K562 (cell line): ENCODE data around the gene CUTA. TPM values are rescaled to one million over a fixed set of nuclear protein-coding genes. Genes with fewer than 3 reads are reported as not detected.

Experiments used
- COPS2 ChIP-seq: fragments of 450-650 bp; conservative IDR thresholded peaks from 2 replicates; pipeline ENCODE4 v1.6.1; 2016; ENCODE audit warnings: mild to moderate bottlenecking, moderate library complexity
- MIER1 ChIP-seq: fragments of 450-650 bp; IDR thresholded peaks from 2 replicates; pipeline ENCODE4 v1.6.1; 2016; ENCODE audit warnings: antibody characterized with exemption, mild to moderate bottlenecking, low read depth
- SMARCE1 ChIP-seq: fragments of 450-650 bp; IDR thresholded peaks from 2 replicates; pipeline ENCODE4 v1.7.1; 2016; ENCODE audit warnings: mild to moderate bottlenecking
- TFE3 ChIP-seq: fragments of 450-650 bp; formaldehyde crosslinking; IDR thresholded peaks from 2 replicates; pipeline ENCODE4 v1.4.0; 2020; ENCODE audit warnings: mild to moderate bottlenecking, mixed read lengths
- THRB ChIP-seq: fragments of 450-650 bp; formaldehyde crosslinking; conservative IDR thresholded peaks from 2 replicates; pipeline ENCODE4 v1.4.0; 2022; ENCODE audit warnings: mild to moderate bottlenecking, missing genetic modification characterization
- TSC22D4 ChIP-seq: fragments of 450-650 bp; IDR thresholded peaks from 2 replicates; pipeline ENCODE4 v1.6.1; 2016; ENCODE audit warnings: missing genetic modification characterization, missing biosample characterization, control low read depth
- polyA plus RNA-seq, 8 experiments: library from polyadenylated mRNA; depleted of rRNA in 4 of 8; stranded (reverse) in 5 of 8; unstranded in 3 of 8; fragments of >200 nt; fragmentation: Nextera tagmentation in 2 of 8; fragmentation: Illumina TruSeq in 1 of 8; extraction: Ambion mirVana in 2 of 8; extraction: Trizol in 1 of 8; gene quantifications; 2 replicates each; pipeline versions ENCODE4 v1.2.1 to v1.2.3, GENCODE V29; 2011 to 2014; ENCODE audit warnings: inconsistent platforms in 1 of 8, missing spikeins in 1 of 8
- total RNA-seq, 7 experiments: library from RNA; depleted of rRNA in 6 of 7; stranded (reverse); fragments of >200 nt in 6 of 7; fragmentation: Illumina TruSeq in 2 of 7; extraction: Trizol in 2 of 7; gene quantifications; 2 replicates each; pipeline versions ENCODE4 v1.2.1 to v1.2.3, GENCODE V29; 2011 to 2021; ENCODE audit warnings: low replicate concordance in 1 of 7

CUTA gene
- total and polyA plus RNA-seq, 9 of the 15 experiments (the other 6 are each of a cell fraction or from before 2014, with no cell fraction given), result 166 to 682 (median 310) TPM

- TF ChIP-seq THRB (CRISPR knock-in tag) (0 out of 2 replicates have a peak, but pooled peaks have one; percentile 46), MIER1 (0 out of 2 replicates have a peak, but pooled peaks have one; percentile 12), TSC22D4 (tag) (0 out of 2 replicates have a peak, but pooled peaks have one; percentile 56), TFE3 (CRISPR knock-in tag) (no peak), SMARCE1 (peak; percentile 11; the same call in 1 of the 2 replicates), COPS2 (no peak)
Observed at GRCh38 chr6:33428966-33429749, 11.3 kb upstream of the CUTA start (continued).
